GM23338 (cell line): ENCODE results near the gene AMZ1. TPM values are rescaled to one million over a fixed set of nuclear protein-coding genes. Genes with fewer than 3 reads are reported as not detected.

Experiments used
- JUNB ChIP-seq: IDR thresholded peaks from one replicate; pipeline ENCODE4 v1.6.1; 2016; ENCODE audit warnings: antibody characterized with exemption; ENCODE audit not compliant: unreplicated experiment
- REST ChIP-seq: IDR thresholded peaks from one replicate; pipeline ENCODE4 v1.6.1; 2018; ENCODE audit warnings: antibody characterized with exemption; ENCODE audit not compliant: unreplicated experiment
- ZNF462 ChIP-seq: fragments of 250-450 bp; sonication (Bioruptor Pico); IDR thresholded peaks from 2 replicates; pipeline ENCODE4 v1.5.0; 2020; ENCODE audit warnings: mild to moderate bottlenecking, moderate library complexity
- polyA plus RNA-seq: library from polyadenylated mRNA; unstranded; fragments of >200 nt; fragmentation: Nextera tagmentation; extraction: Ambion mirVana; gene quantifications from 2 replicates; pipeline ENCODE4 v1.2.1, GENCODE V29; 2016
- total RNA-seq: library from RNA; depleted of rRNA; stranded (reverse); fragments of >200 nt; shearing (Covaris generic); gene quantifications from 2 replicates; pipeline ENCODE4 v1.2.3, GENCODE V29; 2014

AMZ1 gene
- total and polyA plus RNA-seq, 2 experiments from 2014 or later, result 0.73 to 4.5 TPM

- no peak for TF ChIP-seq ZNF462 (CRISPR knock-in tag)
- TF ChIP-seq JUNB, result no peak
- no peak for TF ChIP-seq REST
Measured at GRCh38 chr7:2725178-2726105, 37.4 kb downstream of the AMZ1 start (continued).
